Forelimb muscle (tissue), 1 donor: ENCODE results near the gene CTDSPL. TPM values are rescaled to one million over a fixed set of nuclear protein-coding genes. Genes with fewer than 3 reads are reported as not detected.
"Not testable (repeated sequence)": the region's sequence is repeated elsewhere in the genome, so short reads cannot be mapped to it uniquely, and the experiment has no call there.

ENCODE experiments used
- DNase-seq: peaks from one replicate; pipeline ENCODE4 v3.0.0-alpha.2; 2013; ENCODE audit warnings: low read depth
- polyA plus RNA-seq: library from polyadenylated mRNA; unstranded; fragments of 120-200 nt; gene quantifications from one replicate; pipeline ENCODE4 v1.2.1, GENCODE V29; 2013; ENCODE audit not compliant: insufficient read length

The CTDSPL gene
- polyA plus RNA-seq, 1 donor, result 36.3 TPM

DNA sequence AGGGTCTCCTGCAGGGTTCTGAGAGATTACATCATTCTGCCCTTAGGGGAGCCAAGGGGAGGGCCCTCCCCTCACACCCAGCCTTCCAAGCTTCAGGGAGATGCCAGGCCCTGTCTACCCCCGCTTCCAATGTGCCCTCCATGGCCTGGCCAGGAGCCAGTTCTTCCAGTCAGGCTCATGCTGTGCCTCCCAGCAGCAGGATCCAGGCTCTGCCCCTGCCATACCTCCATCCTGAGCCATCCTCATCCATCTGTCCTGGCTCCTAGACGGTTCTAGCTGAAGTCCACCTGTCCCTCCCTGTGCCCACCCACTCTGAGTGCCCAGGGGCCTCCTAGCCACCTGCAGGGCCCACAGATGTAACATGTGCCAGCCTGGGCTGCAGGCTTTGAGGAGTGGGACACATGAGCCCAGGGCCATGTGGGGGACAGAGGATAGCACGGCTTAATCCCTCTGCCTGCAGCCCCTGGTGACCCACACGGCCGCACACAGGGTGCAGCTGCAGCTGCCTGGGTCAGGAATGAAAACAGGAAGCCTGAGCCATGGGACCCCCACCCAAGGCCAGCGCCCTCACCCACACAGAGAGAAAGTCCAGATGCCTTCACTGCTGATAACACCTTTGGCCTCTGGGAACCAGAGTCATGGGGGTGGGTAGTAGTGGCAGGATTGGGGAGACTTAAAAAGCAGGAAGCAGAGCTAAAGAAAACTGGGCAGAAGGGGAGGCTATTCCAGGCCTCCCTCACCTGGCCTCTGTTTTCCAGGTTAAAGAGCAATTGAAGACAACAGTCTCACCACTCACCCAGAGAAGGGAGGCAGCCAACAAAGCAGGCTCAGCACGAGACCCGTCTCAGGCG is 156.0 kb downstream of the CTDSPL start:
- DNase-seq, result no peak

DNA sequence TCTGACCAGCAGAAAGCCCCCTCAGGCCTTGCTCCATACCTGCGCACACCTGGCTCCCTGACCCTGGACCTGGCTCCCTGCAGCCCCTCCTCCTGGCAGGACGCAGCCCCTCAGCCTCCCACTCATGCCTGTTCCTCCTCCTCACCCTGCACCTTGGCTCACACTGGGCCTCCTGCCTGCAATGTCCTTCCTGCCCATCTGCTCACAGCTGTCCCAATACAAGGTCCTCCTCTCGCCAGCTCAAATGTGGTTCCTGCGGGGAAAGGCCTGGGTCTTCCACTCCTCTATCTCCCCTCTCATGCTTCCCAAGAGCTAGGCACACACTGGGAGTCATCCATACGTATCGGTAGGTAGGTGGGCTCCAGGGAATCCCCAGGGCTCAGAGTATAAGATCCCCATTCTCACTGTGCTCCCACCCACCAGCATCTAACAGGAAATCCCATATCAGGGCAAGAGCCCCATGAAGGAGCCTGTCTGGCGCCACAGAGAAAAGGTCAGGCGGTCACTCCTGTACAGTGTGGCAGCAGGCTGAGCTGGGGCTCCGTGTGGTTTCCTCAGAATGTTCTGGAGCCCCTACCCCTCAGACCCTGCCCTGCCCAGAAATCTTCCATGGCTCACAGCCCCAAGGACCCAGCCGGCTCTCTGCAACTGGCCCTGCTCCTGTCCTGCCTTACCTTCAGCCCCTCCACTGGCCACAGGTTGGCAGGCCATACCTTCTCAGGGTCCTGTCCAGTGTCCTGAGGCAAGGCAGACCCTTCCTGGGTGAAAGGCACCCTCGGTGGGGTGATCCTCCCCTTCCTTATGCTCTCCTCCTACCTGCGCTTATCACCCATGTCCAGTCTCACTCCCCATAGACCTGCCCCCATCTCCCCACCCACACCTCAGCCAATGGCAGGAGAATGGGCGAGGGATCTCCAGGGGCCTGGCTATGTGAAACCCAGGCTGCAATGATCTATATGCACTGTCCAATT is 156.9 kb downstream of the CTDSPL start:
- DNase-seq, result no peak

DNA sequence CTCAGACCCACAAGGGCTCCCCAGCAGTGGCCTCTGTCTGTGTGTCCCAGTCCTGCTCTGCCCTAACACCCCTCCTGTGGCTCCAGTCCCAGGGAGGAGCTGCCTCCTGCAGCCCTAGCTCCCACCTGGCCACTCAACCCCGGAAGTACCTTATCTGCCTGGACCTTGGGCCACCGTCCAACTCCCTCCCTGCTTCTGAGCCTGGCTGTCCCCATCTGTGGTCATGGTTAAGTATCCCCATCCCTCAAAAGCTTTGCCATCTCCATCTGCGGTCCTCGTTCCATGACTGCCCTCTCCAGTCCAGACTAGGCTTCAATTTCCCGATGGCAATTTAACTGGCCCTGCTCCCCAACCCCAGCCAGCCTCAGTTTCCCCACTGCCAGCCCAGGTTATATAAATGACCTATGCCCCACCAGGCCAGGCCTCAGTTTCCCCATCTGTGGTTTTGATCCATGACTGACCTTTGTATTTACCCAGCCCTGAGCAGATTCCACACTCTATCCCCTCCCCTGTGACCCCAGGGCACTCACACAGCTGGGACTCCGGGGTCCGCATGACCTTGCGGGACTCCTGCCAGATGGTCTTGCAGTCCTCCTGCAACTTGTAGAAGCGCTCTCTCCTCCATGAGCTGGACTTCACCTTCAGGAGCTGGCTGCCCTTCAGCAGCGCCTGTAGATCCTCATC is 158.1 kb downstream of the CTDSPL start:
- DNase-seq, result no peak

DNA sequence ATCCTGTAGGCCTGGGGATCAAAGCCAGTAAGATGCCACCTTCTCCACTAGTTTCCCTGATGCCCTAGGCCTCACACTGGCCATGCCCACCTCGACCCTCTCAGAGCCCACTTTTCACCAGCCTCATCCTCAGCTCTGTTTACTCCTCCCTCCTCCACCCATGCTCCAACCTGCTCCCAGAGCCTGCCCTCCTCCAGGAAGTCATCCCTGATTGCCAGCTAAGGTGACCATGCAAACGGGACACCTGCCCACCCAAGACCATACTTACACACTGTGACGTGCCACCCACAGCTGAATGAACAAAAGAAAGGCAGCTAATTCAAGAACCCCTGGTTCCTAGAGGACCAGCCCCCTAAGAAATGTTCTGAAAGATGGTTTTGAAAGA is 158.7 kb downstream of the CTDSPL start:
- no peak for DNase-seq

DNA sequence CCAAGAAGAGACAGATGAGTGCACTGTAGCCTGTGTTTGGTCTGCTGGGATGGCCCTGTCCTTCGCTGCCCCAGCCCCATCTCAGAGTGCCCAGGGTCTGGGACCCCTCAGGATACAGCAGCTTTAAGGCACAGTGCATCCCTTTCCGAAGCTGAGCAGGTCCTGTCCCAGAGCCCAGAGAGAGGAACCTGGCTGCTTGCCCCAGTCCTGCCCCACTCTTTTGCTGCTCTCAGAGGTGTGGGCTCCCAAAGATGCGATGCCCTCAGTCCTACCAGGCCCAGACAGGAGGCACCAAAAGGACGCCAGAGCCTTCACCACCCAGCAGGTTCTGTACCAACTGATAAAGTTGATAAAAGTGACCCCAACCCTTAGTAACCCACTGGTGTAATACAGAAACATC is 159.5 kb downstream of the CTDSPL start:
- DNase-seq, result no peak

DNA sequence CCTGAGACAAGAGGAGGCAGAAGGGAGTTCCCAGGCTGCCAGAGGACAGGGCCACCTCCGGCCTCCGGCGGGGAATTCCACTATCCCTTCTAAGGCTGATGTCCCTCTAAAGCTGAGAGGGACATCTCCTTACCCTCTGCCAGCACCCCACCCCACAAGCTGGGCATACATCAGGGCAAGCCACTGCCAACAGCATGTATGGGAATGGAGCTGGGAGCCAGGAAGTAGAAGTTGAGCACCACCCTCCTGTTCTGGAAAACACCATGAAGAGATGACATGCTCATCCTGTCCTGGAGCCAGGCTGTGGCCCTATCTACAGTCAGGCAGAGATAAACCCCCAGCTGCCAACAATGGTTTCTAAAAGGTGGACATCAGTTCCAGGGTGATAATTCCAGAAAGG is 160.6 kb downstream of the CTDSPL start:
- DNase-seq, result no peak

DNA sequence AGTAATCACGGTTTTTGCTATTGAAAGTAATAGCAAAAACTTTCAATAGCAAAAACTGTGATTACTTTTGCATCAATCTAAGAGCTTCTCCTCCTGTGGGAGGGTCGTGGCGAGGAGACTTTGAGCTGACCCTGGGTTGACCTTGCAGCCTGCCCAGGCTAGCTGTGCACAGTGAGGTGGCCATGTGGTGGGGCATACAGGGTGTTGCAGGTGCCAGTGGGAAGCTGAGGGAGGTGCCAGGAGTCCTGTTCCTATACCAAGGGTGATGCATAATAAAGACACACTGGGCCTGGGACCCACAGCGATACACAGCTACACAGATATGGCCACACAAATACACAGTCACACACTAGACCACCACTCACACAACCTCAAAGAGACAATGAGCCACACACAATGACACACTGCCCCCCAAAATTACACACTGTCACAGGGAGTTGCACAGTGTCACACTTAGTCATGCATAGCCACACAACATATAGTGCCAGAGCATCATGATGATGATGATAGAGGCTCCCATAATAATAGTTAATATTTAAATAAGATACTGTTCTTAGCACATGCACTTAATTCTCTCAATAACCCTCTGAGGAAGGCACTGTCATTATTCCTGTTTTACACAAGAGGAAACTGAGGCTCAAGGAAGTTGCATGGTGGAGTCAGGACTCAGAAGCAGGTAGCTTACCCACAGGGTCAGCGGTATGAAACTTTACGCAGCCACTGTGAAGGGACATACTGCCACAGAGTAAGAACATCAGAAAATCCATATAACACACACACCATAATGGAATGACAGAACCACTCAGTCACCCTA is 161.4 kb downstream of the CTDSPL start:
- DNase-seq, result no peak

DNA sequence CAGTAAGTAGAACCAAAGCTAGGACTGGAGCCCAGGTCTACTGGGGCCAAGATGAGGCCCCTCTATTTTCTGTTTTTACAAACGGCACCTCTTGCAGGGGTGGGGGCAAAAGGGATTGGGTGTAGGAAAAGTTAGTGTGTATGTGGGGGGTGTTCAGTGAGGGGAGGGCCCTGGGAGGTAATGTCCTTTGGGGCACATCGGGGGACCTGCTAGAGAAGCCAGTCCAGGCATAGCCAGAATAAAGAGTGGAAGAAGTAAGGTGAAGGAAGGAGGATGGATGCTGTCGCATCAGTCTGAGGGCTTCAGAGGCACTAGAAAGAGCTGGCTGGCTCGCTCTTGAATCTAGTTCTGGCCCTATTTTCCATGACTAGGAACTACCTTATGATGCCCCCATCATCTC is 165.2 kb downstream of the CTDSPL start:
- no peak for DNase-seq

DNA sequence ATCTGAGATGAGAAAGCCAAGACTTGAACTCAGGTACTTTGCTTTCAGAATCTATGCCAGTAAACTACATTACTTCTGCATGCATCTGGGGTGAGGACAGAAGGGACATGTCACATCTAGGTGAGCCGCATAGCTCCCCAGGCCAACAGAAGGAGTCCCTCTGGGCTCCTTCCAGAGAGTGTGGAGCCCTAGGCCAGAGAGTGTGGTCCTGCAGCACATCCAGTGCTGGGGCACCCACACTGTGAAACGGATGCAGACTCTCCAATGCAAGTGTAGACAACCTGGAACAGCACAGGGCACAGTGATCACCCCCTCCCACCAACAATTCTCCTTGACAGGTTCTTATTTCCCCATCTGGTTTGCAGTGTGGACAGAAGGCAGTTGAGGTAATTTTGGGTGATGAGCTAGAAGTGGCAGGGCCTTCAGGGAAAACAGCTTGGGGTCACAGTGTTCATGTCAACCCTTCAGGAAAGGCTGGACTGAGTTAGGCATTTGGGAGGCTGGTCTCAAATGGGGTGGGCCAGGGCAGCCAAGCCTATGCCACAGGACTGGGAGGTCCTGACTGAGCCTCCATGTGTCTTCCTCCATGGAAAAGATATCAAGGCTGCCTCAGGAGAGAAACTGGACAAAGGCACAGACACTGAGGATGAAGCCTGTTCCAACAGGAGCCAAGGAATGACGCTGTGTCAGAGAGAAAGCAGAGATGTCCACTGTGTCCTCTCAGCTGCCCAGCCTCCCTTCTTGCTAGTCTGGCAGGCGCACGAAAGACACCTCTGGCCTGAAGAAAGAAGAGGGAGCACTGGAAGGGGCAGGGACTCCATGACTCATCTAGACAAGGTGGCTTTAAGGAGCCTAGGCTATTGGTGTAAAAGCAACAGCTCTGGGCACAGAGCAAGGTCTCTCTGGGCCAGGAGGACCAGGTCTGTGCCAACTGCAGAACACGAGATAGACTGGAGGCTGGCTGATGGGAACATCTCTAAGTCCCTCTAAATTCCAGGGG is 166.1 kb downstream of the CTDSPL start:
- DNase-seq, result no peak

DNA sequence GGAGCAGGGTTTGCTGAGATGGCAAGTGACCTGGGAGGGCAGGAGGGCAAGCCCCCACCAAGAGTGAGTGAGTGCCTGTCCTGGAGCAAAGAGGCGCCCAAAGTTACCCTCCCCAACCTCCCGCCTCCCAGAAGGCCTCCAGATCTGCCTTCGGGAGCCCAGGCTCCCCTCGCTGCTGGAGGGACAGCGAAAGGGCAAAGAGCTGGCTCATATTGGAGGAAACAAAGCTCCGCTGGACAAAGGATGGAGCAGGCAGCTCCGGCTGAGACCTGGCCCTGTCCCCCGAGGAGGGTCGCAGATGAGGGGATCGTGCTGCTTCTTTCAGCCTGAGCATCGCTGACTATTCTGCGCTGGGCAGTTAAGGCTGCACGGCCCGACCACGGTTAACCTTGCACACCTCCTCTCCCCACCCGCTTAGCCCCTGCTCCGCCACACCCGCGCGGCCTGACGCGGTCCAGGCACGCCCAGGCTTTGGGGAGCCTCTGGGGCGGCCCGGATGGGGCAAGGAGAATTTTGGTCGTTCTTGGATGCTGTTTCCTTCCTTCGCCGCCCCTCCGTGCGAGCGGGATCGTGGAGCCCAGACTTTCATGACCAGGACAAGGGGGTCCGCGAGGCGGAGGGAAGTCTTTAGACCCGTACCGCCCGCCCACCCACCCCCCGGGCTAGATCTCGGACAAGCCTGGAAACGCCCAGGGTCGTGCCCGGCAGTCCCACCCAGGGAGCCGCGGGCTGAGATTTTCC is 167.1 kb downstream of the CTDSPL start:
- DNase-seq, result no peak

DNA sequence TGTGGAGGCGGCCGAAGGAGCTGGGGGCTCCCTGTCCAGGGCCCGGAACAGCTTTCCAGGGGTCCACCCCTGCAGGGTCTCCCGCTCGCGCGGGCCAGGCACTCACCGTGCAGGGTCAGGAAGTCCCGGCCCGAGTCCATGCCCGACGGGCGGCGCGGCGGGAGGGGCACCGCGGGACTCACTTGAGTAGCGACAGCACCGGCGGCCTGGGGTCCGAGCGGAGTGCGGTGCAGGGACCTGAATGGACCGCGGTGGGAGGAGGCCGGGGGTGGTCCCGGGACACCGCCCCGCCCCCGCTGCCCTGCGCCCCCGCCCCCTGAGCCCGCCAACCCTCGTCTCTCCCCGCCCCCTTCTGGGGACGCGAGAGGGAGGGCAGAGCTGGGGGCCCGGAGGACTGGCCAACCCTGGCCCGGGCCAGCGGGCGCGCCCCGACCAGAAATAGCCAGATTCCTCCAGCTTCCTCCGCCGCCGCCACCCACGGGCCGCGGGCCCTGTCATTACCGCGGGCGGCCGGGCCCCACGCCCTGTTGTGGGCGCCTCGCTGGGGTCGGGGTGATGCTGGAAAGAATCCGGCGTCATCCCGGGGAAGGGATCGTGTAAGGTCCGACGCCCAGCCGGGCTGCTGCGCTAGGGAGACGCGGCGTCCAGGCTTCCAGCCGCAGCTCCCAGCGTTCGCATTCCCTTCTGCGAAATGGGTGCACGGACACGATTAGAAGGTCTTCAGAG is 167.9 kb downstream of the CTDSPL start, which contains the start of gene PLCD1:
Gene PLCD1, minus strand, starts transcription at position 243 of the 726 bp plus-strand sequence. Its CDS starts 103 bp downstream, at position 140.
- peak; percentile 49 for DNase-seq

DNA sequence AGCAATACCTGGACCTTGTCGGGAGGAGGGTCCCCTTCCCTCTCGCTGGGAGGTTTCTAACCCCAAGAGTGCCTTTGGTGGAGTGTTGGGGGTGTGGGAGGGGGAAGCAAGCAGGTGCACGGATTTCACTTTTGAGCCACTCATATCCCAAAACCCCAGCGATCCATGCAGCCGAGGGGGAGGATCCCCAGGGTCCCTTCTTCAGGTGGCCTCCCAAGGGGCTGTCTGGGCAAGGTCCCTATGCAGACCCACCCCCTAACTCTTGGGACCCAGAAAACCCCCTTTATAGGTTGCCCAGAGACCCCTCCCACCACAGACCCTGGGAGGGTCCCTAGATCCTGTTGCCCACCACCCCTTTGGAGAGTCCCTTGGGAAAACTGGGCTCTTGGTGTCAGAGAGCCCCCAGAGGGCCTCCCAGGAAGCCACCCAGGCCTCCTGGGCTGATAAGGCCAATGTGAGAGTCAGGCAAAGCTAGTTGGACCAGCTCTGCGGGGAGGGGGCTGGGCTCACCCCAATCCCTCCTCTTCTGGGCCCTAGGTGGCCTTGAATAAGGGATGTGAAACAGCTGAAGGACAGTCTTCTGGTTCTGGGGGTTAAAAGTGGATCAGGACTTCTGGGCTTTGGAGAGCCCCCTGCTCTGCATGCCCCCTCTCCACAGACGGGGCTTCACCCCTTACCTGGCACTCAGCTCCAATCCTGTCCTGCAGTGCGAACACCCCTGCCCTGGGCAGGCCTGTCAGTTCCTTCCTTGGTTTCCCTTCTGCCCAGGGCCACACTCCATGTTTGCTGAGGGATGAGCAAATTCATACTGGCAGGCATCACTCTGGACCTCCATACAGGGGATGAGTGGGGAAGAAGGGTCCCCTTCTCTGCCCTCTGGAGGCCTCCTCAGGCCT is 168.7 kb downstream of the CTDSPL start:
- no peak for DNase-seq

DNA sequence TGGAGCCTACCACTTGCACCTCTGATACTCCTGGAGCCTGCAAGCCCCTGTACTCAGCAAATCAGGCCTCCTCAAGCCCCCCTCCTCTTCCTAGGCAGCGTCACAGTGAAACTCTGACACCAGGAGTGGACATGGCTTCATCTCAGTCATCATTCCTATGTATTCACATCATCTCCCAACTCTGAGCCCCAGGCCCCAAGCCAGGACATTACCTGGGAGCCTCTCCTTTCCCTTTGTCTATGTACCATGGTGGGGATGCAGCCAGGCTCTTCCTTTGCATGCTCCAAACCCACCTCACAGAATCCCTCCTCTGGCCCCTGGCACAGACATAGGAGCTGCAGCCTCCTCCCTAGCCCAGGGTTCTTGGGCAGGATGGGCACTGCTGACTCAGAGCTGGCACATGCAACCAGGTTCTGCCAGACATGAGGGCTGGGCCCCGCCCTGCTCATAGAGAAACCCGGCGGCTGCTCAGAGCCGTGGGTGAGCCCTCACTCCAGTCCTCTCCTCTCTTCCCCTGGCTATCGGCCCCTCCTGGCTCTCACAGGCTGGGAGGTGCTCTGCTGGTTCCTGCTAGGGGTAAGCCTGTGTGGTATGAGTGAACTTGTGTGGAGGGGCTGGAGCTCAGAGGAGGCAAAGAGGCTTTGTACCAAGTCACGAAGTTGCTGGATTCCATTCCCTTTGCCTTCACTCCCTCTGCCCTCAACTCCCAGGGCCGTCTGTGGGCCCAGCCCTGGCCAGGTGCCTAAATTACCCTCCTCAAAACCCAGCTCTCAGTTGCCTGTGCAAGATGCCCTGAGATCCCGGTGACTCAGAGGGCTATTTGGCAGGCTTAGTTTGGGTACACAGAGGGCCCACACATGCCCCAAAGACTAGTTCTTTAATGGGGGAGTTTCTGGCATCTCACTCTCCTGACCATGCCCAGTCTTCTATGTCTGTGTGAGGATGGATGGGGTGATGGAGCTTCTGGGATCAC is 169.6 kb downstream of the CTDSPL start:
- DNase-seq, result no peak

DNA sequence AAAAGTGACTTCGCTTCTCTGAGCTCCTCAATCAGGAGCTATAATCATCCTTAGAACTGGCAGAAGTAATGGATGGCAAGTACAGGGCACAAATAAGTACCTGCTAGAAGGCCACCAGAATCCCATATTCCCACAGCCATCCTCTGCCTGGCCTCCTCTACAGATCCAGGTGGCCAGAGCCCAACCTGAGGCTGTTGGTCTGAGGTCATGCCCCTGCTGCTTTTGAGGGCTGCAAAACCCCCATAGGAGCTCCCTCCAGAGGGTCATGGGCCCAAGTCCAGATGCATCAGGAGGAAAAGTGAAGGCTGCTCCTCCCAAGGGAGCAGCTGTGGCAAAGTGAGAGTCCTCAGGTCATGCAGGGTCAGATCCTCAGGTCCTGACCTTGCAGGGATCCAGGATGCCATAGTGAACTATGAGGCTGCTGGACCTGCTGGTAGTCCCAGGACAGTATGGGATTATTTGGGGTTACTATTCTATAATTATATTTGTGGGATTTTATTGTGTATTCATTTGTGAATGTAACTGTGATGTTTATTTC is 170.7 kb downstream of the CTDSPL start:
- DNase-seq, result no peak

DNA sequence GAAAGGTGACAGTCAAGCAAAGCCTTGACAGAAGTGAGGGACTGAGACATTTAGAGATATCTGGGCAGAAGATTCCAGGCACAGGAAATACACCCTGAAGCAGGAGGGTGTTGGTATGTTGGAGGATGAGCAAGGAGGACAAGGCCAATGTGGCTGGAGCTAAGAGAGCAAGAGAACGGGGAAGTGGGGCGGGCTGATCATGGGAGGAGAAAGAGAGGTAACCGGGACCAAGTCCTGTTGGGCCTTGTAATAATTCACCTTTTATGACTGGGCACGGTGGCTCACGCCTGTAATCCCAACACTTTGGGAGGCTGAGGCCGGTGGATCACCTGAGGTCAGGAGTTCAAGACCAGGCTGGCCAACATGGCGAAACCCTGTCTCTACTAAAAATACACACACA is 171.9 kb downstream of the CTDSPL start:
- not testable (repeated sequence) for DNase-seq
